K562 (cell line): ENCODE measurements around the gene MICALL2.
A peak's percentile ranks its signal among the peaks of the same experiment; 100 is the strongest.

Source experiments
- ARHGAP35 ChIP-seq: fragments of 450-650 bp; IDR thresholded peaks from 2 replicates; pipeline ENCODE4 v1.6.1; 2018; ENCODE audit not compliant: partially characterized antibody
- BRF1 ChIP-seq: IDR thresholded peaks from 3 replicates; pipeline ENCODE4 v1.6.1; 2011; ENCODE audit warnings: borderline replicate concordance, mild to moderate bottlenecking; ENCODE audit not compliant: insufficient read length; ENCODE audit errors: extremely low read depth
- CTCF ChIP-seq, 3 experiments: IDR thresholded peaks in 2 of 3; conservative IDR thresholded peaks in 1 of 3; 2 replicates each; pipeline ENCODE4 v1.5.1; 2011 to 2012; ENCODE audit warnings: low read length in 3 of 3, mild to moderate bottlenecking in 3 of 3, control low read depth in 2 of 3, improper control_type of control experiment in 1 of 3, inconsistent platforms in 1 of 3, low read depth in 1 of 3, mixed read lengths in 1 of 3, moderate library complexity in 1 of 3; ENCODE audit not compliant: insufficient read depth in 2 of 3
- EZH2 ChIP-seq: IDR thresholded peaks from 2 replicates; pipeline ENCODE4 v1.6.1; 2012; ENCODE audit warnings: low read depth, mild to moderate bottlenecking, inconsistent platforms, low read length, borderline replicate concordance
- NR2C2 ChIP-seq, 2 experiments: fragments of 200-800 bp in 1 of 2; sonication (Bioruptor generic) in 1 of 2; sonication (generic) in 1 of 2; formaldehyde crosslinking in 1 of 2; IDR thresholded peaks; 2 replicates each; pipeline versions ENCODE4 v1.6.1 to v1.8.0; 2016 to 2022; ENCODE audit warnings: mild to moderate bottlenecking in 1 of 2, missing compliant biosample characterization in 1 of 2, missing genetic modification characterization in 1 of 2, missing genetic modification reagents in 1 of 2
- POLR2A ChIP-seq: fragments of 450-650 bp; conservative IDR thresholded peaks from 2 replicates; pipeline ENCODE4 v1.6.1; 2016
- TARDBP ChIP-seq: fragments of 450-650 bp; IDR thresholded peaks from 2 replicates; pipeline ENCODE4 v1.6.1; 2016
- TBP ChIP-seq: optimal IDR thresholded peaks from 2 replicates; pipeline ENCODE3; 2011; ENCODE audit warnings: low read depth, low read length, improper control_type of control experiment
- ZNF407 ChIP-seq: fragments of 450-650 bp; IDR thresholded peaks from 2 replicates; pipeline ENCODE4 v1.6.1; 2016; ENCODE audit warnings: low read depth

- TF ChIP-seq EZH2 (no peak), TARDBP (no peak), ARHGAP35 (no peak), ZNF407 (no peak), TBP (peak; percentile 77), NR2C2 (CRISPR knock-in tag; IDR thresholded peaks at IDR 0.05) (peak; percentile 96), NR2C2 (tag; IDR thresholded peaks at IDR 0.05) (peak; percentile 100), POLR2A (peak; percentile 82), CTCF (IDR thresholded peaks at IDR 0.05 in 2 of 3, conservative IDR thresholded peaks at IDR 0.05 in 1 of 3; ENCODE audit: insufficient read depth in 2 of 3, low read depth in 1 of 3, low read length in 3 of 3) (peak; percentile 78 to 99 (median 98)), BRF1 (no peak)
Observed at GRCh38 chr7:1503816-1504775, 44.8 kb upstream of the MICALL2 start, which contains the start of gene INTS1.
